Measurements from ENCODE around the gene CCDC81. TPM values are rescaled to one million over a fixed set of nuclear protein-coding genes. Genes with fewer than 3 reads are reported as not detected.

The CCDC81 gene
- total and polyA plus RNA-seq, 9 of the 15 experiments (the other 6 are each of a cell fraction or from before 2014, with no cell fraction given): 0.16 to 1.0 (median 0.41) TPM

- Histone ChIP-seq H4K20me1 (replicated peaks; ENCODE audit: control insufficient read depth, insufficient read depth, low read length) (no peaks in the 10 kb centered on the region), H3K27me3 (ENCODE audit: control insufficient read depth in 2 of 2, insufficient read depth in 2 of 2, low read length in 2 of 2) (no peaks in the 10 kb centered on the region), H3K79me2 (ENCODE audit: control insufficient read depth, insufficient read depth, low read length) (no peaks in the 10 kb centered on the region), H3K9ac (ENCODE audit: insufficient read depth in 1 of 2, low read depth in 2 of 2, low read length in 2 of 2) (no peak overlapping the region), H3K4me1 (replicated peaks in 1 of 2; ENCODE audit: control insufficient read depth in 2 of 2, insufficient read depth in 2 of 2, low read length in 2 of 2) (no peaks in the 10 kb centered on the region), H3K27ac (ENCODE audit: extremely low read depth, low read depth, low read length) (no peak overlapping the region), H3K4me2 (ENCODE audit: insufficient read depth, low read length) (no peak overlapping the region; the same call in 1 of the 2 replicates), H3K9me1 (ENCODE audit: control insufficient read depth, insufficient read depth, low read length) (no peaks in the 10 kb centered on the region), H2AFZ (ENCODE audit: low read depth, low read length) (no peak overlapping the region; the same call in 1 of the 2 replicates), H3K36me3 (ENCODE audit: control insufficient read depth, insufficient read depth, low read length) (no peaks in the 10 kb centered on the region), H3K9me3 (replicated peaks; ENCODE audit: control insufficient read depth, insufficient read depth, low read depth, low read length) (no peaks in the 10 kb centered on the region), H3K4me3 (no peak overlapping the region)
- FAIRE-seq (no peak), DNase-seq (ENCODE audit: extremely low read depth in 1 of 4, low spot score in 3 of 4) (no peak), ATAC-seq (no peak)
- intact Hi-C loops (cut with micrococcal nuclease): no loop called here
- 45% methylated on average over 8 of the region's 8 CpGs for WGBS (ENCODE audit: insufficient coverage, low coverage, missing lambda C conversion rate)
- BruUV-seq (replicated peaks): no TSS peak
- POLR2A ChIA-PET: interaction anchor here (0.6 kb wide), 1 partner anchor 308 kb away, joined by 3 read pairs; no protein-coding TSS in a partner anchor
- in situ Hi-C loops (cut with MboI): no loop called here
- CTCF ChIA-PET (ENCODE audit: low intra/inter-chr PET ratio): interaction anchor here (0.8 kb wide), 1 partner anchor 1088 kb away, joined by 3 read pairs; no protein-coding TSS in a partner anchor
- TF ChIP-seq RBBP5 (IDR thresholded peaks at IDR 0.05; ENCODE audit: borderline replicate concordance, insufficient read depth, low read length, poor library complexity, severe bottlenecking) (no peak), RBM14 (IDR thresholded peaks at IDR 0.05; ENCODE audit: borderline replicate concordance, insufficient read depth, low read depth, low read length) (no peak), CBX8 (IDR thresholded peaks at IDR 0.05; ENCODE audit: borderline replicate concordance, extremely low read depth, low read depth, low read length, poor library complexity, severe bottlenecking) (no peak), NR0B1 (IDR thresholded peaks at IDR 0.05; ENCODE audit: partially characterized antibody) (no peak), NR3C1 (CRISPR knock-in tag; IDR thresholded peaks at IDR 0.05) (no peak), PRMT5 (CRISPR knock-in tag; IDR thresholded peaks at IDR 0.05) (no peak), SMARCA5 (IDR thresholded peaks at IDR 0.05) (no peak), TRIM25 (IDR thresholded peaks at IDR 0.05; ENCODE audit: borderline replicate concordance) (no peak), JUNB (CRISPR knock-in tag; conservative IDR thresholded peaks at IDR 0.05) (no peak), ZBTB1 (CRISPR knock-in tag; IDR thresholded peaks at IDR 0.05; ENCODE audit: borderline replicate concordance, low read depth) (no peak), E2F8 (IDR thresholded peaks at IDR 0.05; ENCODE audit: low read depth, partially characterized antibody) (no peak), SMAD4 (CRISPR knock-in tag; conservative IDR thresholded peaks at IDR 0.05) (no peak), TAF7 (tag; IDR thresholded peaks at IDR 0.05) (no peak)
Observed at GRCh38 chr11:86446163-86446923, 71.7 kb downstream of the CCDC81 start.
